HUES6 (cell line): ENCODE measurements around the gene SLC16A13.

Source experiments
- H3K27ac ChIP-seq: 2 replicates; pipeline ENCODE4 v1.7.0; 2013; ENCODE audit warnings: low read depth, mild to moderate bottlenecking, low read length, inconsistent platforms
- H3K27me3 ChIP-seq: 2 replicates; pipeline ENCODE4 v1.6.1; 2013; ENCODE audit warnings: low read length; ENCODE audit not compliant: control insufficient read depth, insufficient read depth
- H3K36me3 ChIP-seq: 2 replicates; pipeline ENCODE4 v1.6.1; 2013; ENCODE audit warnings: low read length; ENCODE audit not compliant: control insufficient read depth, insufficient read depth
- H3K4me1 ChIP-seq: 2 replicates; pipeline ENCODE4 v1.6.1; 2013; ENCODE audit warnings: low read length; ENCODE audit not compliant: control insufficient read depth, insufficient read depth
- H3K4me3 ChIP-seq: 2 replicates; pipeline ENCODE4 v1.5.1; 2013; ENCODE audit warnings: low read depth, low read length
- H3K9ac ChIP-seq: one replicate; pipeline ENCODE4 v1.6.1; 2013; ENCODE audit warnings: mild to moderate bottlenecking, low read length
- H3K9me3 ChIP-seq: 2 replicates; pipeline ENCODE4 v1.6.1; 2013; ENCODE audit warnings: low read depth, low read length; ENCODE audit not compliant: control insufficient read depth, insufficient read depth

Gene SLC16A13

DNA sequence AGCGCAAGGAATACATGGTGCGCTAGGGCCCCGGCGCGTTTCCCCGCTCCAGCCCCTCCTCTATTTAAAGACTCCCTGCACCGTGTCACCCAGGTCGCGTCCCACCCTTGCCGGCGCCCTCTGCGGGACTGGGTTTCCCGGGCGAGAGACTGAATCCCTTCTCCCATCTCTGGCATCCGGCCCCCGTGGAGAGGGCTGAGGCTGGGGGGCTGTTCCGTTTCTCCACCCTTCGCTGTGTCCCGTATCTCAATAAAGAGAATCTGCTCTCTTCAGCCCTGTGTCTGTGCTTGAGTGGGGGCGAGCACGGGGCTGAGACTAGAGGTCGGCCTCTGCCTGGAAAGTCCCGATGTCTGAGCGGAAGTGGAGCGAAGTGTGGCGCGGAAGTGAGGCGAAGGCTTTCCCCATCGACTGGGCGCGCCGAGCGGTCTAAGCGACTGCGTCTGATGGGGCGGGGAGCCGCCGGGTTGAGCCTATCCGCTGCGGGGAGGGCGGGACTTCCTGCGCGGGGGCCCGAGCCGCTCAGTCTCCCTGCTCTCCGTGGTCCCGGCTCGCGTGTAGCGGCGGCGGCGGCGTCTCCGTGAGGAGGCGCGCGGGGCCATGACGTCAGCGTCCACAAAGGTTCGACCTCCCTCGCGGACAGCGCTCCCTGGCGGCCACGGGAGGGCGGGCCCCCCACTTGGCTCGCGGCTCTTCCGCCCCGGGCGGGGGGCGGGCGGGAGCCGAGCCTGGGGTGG, 21.4 kb upstream of the SLC16A13 start:
- no peaks in the 10 kb centered on the region for H3K27me3 ChIP-seq
- peak overlapping the region; percentile 76 for H3K9ac ChIP-seq
- H3K27ac ChIP-seq: peak overlapping the region; percentile 53; the same call in 1 of the 2 replicates
- no peaks in the 10 kb centered on the region for H3K9me3 ChIP-seq
- H3K36me3 ChIP-seq: peaks cover 14% of the 10 kb centered on the region
- peak overlapping the region; percentile 97 for H3K4me3 ChIP-seq
- peaks cover 14% of the 10 kb centered on the region; the same call in 1 of the 2 replicates for H3K4me1 ChIP-seq

DNA sequence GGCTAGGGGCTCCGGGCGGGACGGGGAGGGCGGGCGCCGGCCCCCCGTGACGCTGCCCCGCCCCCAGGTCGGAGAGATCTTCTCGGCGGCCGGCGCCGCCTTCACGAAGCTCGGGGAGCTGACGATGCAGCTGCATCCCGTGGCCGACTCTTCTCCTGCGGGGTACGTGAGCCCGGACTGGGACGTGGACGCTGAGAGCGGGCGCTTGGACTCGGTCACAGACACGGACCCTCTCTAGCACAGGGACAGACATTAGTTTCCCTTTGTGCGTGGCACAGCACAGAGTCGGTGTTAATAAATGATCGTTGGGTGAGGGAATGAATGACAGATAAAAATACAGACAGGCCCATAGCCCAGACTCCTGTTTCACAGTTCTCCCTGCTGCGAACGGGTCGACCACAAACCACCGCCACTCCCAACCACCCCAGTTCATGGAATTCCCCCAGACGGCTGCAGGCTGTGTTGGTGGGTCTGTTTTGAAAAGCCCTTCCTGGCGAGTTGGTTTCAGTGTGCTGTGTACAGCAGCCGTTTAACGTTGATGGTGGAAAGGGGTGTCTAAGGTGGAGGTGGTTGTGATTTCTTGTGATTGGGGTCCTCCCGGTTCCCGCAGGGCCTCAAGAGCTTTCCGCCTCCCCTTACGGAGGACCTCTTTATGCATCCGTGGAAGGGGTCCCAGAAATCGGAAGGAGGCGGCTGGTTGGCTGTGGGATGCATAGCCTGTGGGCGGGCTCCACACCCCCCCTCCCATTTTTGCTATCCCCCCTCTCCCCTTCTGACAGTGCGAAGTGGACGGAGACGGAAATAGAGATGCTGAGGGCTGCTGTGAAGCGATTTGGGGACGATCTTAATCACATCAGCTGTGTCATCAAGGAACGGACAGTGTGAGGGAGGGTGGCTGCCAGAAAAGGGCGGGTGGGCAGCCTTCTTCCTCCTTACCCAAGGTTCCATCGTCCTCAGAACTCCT, 20.5 kb upstream of the SLC16A13 start:
- Histone ChIP-seq H3K4me3 (peak overlapping the region; percentile 97), H3K4me1 (peaks cover 21% of the 10 kb centered on the region), H3K27ac (0 out of 2 replicates have a peak overlapping the region, but pooled peaks have one; percentile 53), H3K27me3 (peaks cover under 1% of the 10 kb centered on the region; the same call in 1 of the 2 replicates), H3K36me3 (peaks cover 10% of the 10 kb centered on the region), H3K9me3 (no peaks in the 10 kb centered on the region), H3K9ac (peak overlapping the region; percentile 47)

DNA sequence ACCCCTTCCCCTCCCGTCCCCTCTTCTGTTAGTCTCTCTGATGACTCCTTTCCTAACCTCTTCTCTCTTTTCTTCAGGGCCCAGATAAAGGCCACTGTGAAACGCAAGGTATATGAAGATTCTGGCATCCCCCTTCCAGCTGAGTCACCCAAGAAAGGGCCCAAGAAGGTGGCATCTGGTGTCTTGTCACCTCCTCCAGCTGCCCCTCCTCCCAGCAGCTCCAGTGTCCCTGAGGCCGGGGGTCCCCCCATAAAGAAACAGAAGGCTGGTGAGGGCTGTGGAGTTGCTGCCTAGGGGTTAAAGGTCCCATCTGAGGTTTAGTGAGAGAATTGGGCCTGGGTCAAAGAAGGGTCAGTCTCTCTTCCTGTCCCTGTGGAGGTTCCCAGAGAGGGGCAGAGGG, 19.4 kb upstream of the SLC16A13 start:
- no peak overlapping the region for H3K4me3 ChIP-seq
- peaks cover 10% of the 10 kb centered on the region for H3K36me3 ChIP-seq
- no peak overlapping the region for H3K9ac ChIP-seq
- H3K9me3 ChIP-seq: no peaks in the 10 kb centered on the region
- peaks cover 12% of the 10 kb centered on the region for H3K27me3 ChIP-seq
- H3K4me1 ChIP-seq: peaks cover 25% of the 10 kb centered on the region
- H3K27ac ChIP-seq: no peak overlapping the region

DNA sequence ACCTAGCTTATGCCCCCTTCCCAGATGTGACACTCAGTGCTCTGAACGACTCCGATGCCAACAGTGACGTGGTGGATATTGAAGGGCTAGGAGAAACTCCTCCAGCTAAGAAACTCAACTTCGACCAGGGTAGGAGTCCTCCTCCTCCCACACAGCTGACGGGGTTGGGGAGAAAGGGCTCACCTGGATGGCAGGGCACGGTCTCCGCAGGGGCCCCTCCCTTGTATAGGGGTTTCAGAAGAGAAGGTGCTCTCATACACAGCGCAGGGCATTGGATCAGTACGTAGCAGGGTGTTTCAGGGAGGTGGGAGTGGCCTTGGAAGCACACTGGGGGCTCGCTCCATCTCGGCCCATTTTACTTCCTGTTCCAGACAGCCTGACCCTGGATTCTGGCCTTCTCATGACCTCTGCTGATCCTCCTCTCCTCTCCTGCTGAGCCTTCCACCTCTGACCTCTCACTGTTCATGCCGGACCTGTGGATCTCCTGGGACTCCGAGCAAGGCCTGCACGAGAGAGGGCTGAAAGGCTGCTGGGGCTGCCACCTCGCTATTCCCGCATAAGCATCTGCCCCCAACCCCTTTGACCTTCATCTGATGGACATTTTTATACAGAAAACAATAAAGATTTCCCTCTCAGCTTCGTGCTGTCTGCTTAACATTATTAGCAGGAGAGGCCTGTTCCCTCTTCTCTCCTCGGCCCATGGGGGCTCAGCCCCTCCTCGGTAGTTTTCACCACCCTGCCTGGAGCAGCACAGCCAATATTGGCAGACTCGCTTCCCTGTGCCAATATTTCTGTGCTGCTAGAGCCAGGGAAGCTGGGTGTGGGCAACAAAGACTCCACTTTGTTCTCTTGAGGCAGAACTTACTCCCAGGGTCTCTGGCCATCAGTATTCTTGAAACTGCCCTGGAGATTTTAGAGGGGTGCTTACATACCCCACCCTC, 18.7 kb upstream of the SLC16A13 start:
- Histone ChIP-seq H3K4me3 (no peak overlapping the region), H3K9ac (no peak overlapping the region), H3K4me1 (peaks cover 26% of the 10 kb centered on the region), H3K9me3 (no peaks in the 10 kb centered on the region), H3K36me3 (peaks cover 10% of the 10 kb centered on the region), H3K27me3 (peaks cover 18% of the 10 kb centered on the region), H3K27ac (no peak overlapping the region)

DNA sequence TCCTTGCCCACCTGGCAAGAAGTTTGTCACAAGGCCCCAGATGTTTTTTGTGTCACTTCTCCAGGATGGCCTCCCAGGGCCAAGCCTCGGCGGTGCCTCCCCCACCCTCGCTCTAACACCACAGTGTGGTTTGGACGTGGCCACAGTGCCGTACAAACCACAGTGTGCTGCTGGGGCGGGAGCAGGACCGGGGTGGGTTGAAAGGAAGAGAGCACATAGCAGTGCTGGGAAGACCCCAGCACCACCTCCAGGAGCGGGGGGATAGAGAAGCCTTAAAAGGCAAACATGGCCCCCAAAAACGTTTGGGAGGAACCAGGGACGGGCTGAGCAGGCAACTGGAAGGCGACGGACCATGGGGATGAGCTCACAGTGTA, 18.0 kb upstream of the SLC16A13 start:
- peaks cover 26% of the 10 kb centered on the region for H3K4me1 ChIP-seq
- H3K36me3 ChIP-seq: peaks cover 10% of the 10 kb centered on the region
- peaks cover 25% of the 10 kb centered on the region for H3K27me3 ChIP-seq
- no peak overlapping the region for H3K4me3 ChIP-seq
- H3K9me3 ChIP-seq: no peaks in the 10 kb centered on the region
- H3K9ac ChIP-seq: no peak overlapping the region
- H3K27ac ChIP-seq: no peak overlapping the region

DNA sequence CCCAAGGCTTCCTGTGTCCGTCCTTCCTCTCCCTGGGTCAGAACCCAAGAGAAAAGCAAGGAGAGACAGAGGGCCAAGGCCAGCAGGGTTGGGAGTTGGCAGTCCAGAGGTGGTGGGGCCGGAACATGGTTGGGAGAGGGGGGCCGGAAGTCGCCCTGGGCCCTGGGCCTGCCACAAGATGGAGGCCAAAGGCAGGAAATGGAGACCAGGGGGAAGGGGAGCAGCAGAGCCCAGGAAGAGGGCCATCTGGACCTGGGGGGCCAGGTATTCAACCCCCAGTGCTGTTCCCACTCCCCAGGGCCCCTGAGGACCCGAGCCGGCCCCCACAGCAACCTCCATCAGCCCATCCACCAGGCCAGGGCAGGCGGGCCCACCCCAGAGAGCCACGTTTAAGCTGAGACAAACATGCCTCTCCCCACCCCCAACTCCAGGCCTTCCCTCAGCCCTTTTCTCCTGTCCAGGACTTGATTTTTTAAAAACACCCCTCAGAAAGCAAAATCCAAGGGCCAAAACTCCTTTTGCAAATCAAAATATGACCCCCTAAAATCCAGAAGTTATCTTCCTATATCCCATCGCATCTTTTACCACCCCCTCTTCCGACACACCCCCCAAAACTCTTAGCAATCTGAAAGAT, 17.4 kb upstream of the SLC16A13 start:
- Histone ChIP-seq H3K9ac (no peak overlapping the region), H3K27ac (no peak overlapping the region), H3K27me3 (peaks cover 31% of the 10 kb centered on the region), H3K4me1 (peaks cover 26% of the 10 kb centered on the region), H3K4me3 (no peak overlapping the region), H3K9me3 (no peaks in the 10 kb centered on the region), H3K36me3 (peaks cover 10% of the 10 kb centered on the region)

DNA sequence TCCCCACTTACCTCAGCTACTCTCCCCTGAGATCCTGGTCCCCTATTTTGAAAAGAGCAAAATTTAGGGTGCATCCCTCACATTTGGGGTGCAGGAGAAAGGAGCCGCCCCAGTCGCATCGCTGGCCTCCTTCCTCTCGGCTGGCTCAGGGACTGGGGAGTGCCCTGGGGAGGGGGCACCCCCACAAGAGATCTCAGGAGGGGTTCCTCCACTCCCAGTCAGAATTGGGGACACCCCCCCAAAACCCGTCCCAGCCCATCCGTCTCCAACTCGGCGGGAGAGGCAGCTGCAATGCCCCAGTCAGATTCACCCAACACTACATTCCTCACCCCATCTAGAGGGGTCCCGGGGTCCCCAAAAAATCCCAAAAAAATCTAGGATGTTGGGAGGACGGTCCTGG, 16.4 kb upstream of the SLC16A13 start:
- peak overlapping the region; percentile 59 for H3K4me3 ChIP-seq
- H3K9ac ChIP-seq: peak overlapping the region; percentile 72
- peaks cover 35% of the 10 kb centered on the region for H3K27me3 ChIP-seq
- peaks cover 22% of the 10 kb centered on the region for H3K4me1 ChIP-seq
- peak overlapping the region; percentile 81; the same call in 1 of the 2 replicates for H3K27ac ChIP-seq
- no peaks in the 10 kb centered on the region for H3K9me3 ChIP-seq
- H3K36me3 ChIP-seq: peaks cover 10% of the 10 kb centered on the region

DNA sequence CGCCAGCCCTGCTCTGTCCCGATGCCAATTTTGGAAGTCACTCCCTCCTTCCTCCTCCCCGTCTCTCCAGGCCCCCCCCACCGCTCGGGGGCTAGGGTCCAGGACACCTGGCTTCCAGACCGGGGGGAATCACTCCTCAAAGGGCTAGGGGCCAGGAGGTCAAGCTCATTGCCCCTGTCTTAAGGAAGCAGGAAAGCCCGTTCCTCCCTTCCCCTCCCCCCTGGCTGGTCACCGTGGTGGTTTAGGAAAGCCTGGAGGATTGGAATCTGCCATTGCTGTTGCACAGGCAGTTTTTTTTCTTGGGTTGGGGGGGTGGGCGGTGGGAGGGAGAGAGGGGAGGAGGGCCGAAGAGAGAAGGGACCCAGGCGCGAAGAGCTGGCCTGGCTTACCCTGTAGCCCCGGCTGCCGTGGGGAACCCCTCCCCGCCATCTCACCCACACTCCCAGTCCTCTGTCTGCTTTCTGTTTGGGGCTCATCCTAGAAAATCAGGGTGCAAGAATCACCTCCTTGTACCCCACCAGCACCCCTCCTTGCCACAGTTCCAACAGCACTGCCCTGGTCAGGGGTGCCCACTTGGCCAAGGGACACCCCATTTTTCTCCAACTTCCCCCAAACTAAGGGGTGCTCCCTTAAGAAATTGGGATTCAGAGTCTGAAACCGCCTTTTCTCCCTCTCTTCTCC, 15.8 kb upstream of the SLC16A13 start:
- Histone ChIP-seq H3K27ac (peak overlapping the region; percentile 81; the same call in 1 of the 2 replicates), H3K9ac (peak overlapping the region; percentile 72), H3K27me3 (peaks cover 40% of the 10 kb centered on the region), H3K4me1 (peaks cover 22% of the 10 kb centered on the region), H3K4me3 (peak overlapping the region; percentile 59), H3K36me3 (peaks cover 10% of the 10 kb centered on the region), H3K9me3 (no peaks in the 10 kb centered on the region)

DNA sequence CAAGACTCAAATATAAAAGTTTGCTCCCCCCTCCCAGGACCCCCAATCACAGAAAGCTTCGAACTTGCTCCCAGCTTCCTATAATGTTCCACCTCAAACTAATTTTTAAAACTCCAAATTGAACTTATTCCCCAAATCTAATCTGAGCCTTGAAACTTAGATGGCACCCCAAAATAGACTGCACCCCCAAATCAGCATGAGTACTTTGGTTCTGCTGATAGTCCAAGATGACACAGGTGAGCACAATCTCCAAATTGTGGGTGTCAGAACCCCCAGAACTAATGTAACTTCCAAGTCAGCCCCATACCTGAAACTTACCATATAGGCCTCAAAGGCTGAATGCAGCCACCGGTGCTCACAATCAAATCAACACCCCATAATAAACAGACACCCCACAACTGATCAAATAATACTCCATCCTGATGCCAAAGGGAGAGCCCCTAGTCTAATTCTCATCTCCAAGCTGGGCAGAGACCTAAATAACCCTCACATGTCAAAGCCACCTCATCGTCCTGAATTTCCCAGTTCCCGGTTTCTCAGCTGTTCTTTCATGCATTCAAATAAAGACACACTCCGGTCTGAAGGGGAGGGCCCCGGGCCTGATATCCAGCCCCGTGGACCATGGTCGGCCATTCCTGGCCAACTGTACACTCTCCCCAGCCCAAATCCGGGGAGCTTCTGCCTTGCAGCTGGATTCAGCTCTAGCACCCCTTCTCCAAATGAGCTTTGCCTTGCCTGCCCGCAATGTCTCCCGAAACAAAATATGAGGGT, 14.7 kb upstream of the SLC16A13 start:
- Histone ChIP-seq H3K4me3 (peak overlapping the region; percentile 62), H3K4me1 (peaks cover 22% of the 10 kb centered on the region), H3K27ac (no peak overlapping the region), H3K36me3 (peaks cover 10% of the 10 kb centered on the region), H3K9me3 (no peaks in the 10 kb centered on the region), H3K9ac (no peak overlapping the region), H3K27me3 (peaks cover 40% of the 10 kb centered on the region)
